Muscle layer of colon (tissue), 2 donors: ENCODE data around the gene CORO1C.

ENCODE experiments used
- H3K27ac ChIP-seq: one replicate; pipeline ENCODE4 v1.7.0; 2013; ENCODE audit warnings: low read depth, mild to moderate bottlenecking, low read length, moderate library complexity
- H3K27me3 ChIP-seq, 2 donors: one replicate each; pipeline ENCODE4 v1.7.0; 2013; ENCODE audit warnings: low read length in 2 of 2, mild to moderate bottlenecking in 2 of 2; ENCODE audit not compliant: insufficient read depth in 2 of 2, control insufficient read depth in 1 of 2
- H3K36me3 ChIP-seq: one replicate; pipeline ENCODE4 v1.7.0; 2013; ENCODE audit warnings: mild to moderate bottlenecking, low read length; ENCODE audit not compliant: insufficient read depth
- H3K4me1 ChIP-seq: one replicate; pipeline ENCODE4 v1.7.0; 2013; ENCODE audit warnings: mild to moderate bottlenecking, low read length; ENCODE audit not compliant: insufficient read depth
- H3K4me3 ChIP-seq, 2 donors: one replicate each; pipeline ENCODE4 v1.7.0; 2013; ENCODE audit warnings: low read length in 2 of 2, low read depth in 1 of 2, mild to moderate bottlenecking in 1 of 2, moderate library complexity in 1 of 2
- H3K9ac ChIP-seq: one replicate; pipeline ENCODE4 v1.7.0; 2013; ENCODE audit warnings: low read length
- H3K9me3 ChIP-seq: one replicate; pipeline ENCODE4 v1.7.0; 2013; ENCODE audit warnings: mild to moderate bottlenecking, low read length
- donor health status: abdominal sarcoma.
- donor health status: Adenocarcinoma of cecum.

The CORO1C gene

GRCh38 chr12:108678104-108678730, 53.1 kb downstream of the CORO1C start:
- Histone ChIP-seq H3K9me3 (no peaks in the 10 kb centered on the region), H3K4me3 (no peak overlapping the region), H3K27ac (peak overlapping the region; percentile 43), H3K27me3 (no peaks in the 10 kb centered on the region), H3K9ac (no peak overlapping the region), H3K36me3 (peaks cover 13% of the 10 kb centered on the region), H3K4me1 (peaks cover 54% of the 10 kb centered on the region)

- Histone ChIP-seq H3K9ac (no peak overlapping the region), H3K27ac (peak overlapping the region; percentile 62), H3K4me3 (no peak overlapping the region), H3K36me3 (peaks cover 13% of the 10 kb centered on the region), H3K27me3 (no peaks in the 10 kb centered on the region), H3K9me3 (no peaks in the 10 kb centered on the region), H3K4me1 (peaks cover 58% of the 10 kb centered on the region)
Observed at GRCh38 chr12:108677381-108677780, 53.9 kb downstream of the CORO1C start.

DNA sequence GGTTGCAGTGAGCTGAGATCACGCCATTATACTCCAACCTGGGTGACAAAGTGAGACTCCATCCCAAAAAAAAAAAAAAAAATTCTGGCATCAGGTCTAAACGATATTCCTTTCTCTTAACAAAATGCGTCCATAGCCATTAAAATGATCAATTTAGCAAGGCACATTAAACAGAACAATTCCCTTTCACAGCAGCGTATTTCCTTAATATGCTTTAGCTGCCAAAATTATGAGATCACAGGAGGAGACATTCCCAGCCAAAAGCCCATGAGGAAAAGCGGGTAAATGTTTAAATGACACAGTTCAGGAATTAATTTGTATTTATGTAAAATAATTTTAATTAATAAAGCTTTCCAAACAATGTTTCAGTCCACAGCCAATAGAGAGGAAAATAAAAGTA, 54.6 kb downstream of the CORO1C start:
- no peak overlapping the region for H3K9ac ChIP-seq
- no peaks in the 10 kb centered on the region for H3K9me3 ChIP-seq
- H3K4me3 ChIP-seq, result no peak overlapping the region
- H3K36me3 ChIP-seq, result peaks cover 13% of the 10 kb centered on the region
- H3K27ac ChIP-seq, result peak overlapping the region; percentile 62
- H3K27me3 ChIP-seq, result no peaks in the 10 kb centered on the region
- H3K4me1 ChIP-seq, result peaks cover 57% of the 10 kb centered on the region

GRCh38 chr12:108675792-108676191, 55.5 kb downstream of the CORO1C start:
- H3K36me3 ChIP-seq, result peaks cover 13% of the 10 kb centered on the region
- no peaks in the 10 kb centered on the region for H3K9me3 ChIP-seq
- H3K27ac ChIP-seq, result peak overlapping the region; percentile 39
- no peak overlapping the region for H3K4me3 ChIP-seq
- no peak overlapping the region for H3K9ac ChIP-seq
- H3K27me3 ChIP-seq, result no peaks in the 10 kb centered on the region
- H3K4me1 ChIP-seq, result peaks cover 48% of the 10 kb centered on the region

DNA sequence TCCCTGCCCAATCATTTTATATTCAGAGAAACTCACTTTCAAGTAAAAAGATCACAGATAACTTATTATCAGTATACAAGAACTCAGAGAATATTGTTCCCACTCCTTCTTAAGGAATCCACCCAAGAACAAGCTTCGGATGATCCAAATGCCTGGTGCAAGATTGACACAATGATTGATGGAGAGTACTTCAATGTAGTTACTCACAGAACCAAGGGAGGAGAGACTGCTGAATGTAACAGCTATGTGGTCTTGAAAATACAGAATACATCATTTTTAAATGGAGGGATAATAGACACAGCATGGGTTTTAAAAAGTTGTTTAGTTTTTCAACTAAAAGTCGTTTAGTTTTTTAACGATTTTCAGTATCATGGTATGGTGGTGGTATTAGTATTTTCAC, 59.3 kb downstream of the CORO1C start:
- Histone ChIP-seq H3K4me3 (no peak overlapping the region), H3K9me3 (no peaks in the 10 kb centered on the region), H3K27ac (no peak overlapping the region), H3K4me1 (peaks cover 54% of the 10 kb centered on the region), H3K27me3 (no peaks in the 10 kb centered on the region), H3K36me3 (peaks cover 6% of the 10 kb centered on the region), H3K9ac (no peak overlapping the region)

GRCh38 chr12:108671110-108671509, 60.2 kb downstream of the CORO1C start:
- Histone ChIP-seq H3K27ac (no peak overlapping the region), H3K9me3 (no peaks in the 10 kb centered on the region), H3K9ac (no peak overlapping the region), H3K36me3 (peaks cover 1% of the 10 kb centered on the region), H3K4me1 (peaks cover 56% of the 10 kb centered on the region), H3K4me3 (no peak overlapping the region), H3K27me3 (no peaks in the 10 kb centered on the region)

- Histone ChIP-seq H3K36me3 (no peaks in the 10 kb centered on the region), H3K9ac (peak overlapping the region; percentile 17), H3K27ac (no peak overlapping the region), H3K4me1 (peaks cover 58% of the 10 kb centered on the region), H3K4me3 (no peak overlapping the region), H3K9me3 (no peaks in the 10 kb centered on the region), H3K27me3 (no peaks in the 10 kb centered on the region)
Observed at GRCh38 chr12:108670066-108670631, 61.2 kb downstream of the CORO1C start.

- Histone ChIP-seq H3K9ac (no peak overlapping the region), H3K27me3 (no peaks in the 10 kb centered on the region), H3K9me3 (no peaks in the 10 kb centered on the region), H3K36me3 (no peaks in the 10 kb centered on the region), H3K4me3 (no peak overlapping the region), H3K27ac (peak overlapping the region; percentile 35), H3K4me1 (peaks cover 69% of the 10 kb centered on the region)
Observed at GRCh38 chr12:108668542-108668941, 62.8 kb downstream of the CORO1C start.

GRCh38 chr12:108668063-108668462, 63.3 kb downstream of the CORO1C start:
- Histone ChIP-seq H3K4me1 (peaks cover 69% of the 10 kb centered on the region), H3K36me3 (no peaks in the 10 kb centered on the region), H3K9ac (no peak overlapping the region), H3K9me3 (no peaks in the 10 kb centered on the region), H3K4me3 (no peak overlapping the region), H3K27ac (peak overlapping the region; percentile 35), H3K27me3 (no peaks in the 10 kb centered on the region)

DNA sequence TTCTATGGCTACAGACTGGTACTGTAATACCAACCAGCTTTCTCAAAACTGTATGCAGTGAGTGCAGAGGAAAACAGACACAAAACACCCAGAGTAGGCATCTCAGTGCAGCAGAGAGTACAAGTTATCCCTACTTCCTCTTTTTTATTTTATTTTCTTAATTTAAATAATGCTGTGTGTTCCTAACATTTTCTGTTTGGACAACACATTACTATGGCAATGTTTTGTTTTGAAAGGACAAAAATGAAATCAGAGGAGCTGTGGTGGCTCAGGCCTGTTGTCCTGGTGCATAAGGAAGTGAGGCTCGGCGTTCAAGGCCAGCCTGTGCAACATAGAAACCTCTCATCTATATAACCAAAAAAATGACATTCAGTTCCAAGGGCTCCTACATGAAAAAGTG, 64.0 kb downstream of the CORO1C start:
- Histone ChIP-seq H3K27ac (peak overlapping the region; percentile 35), H3K36me3 (no peaks in the 10 kb centered on the region), H3K4me1 (peaks cover 65% of the 10 kb centered on the region), H3K9ac (no peak overlapping the region), H3K27me3 (no peaks in the 10 kb centered on the region), H3K9me3 (no peaks in the 10 kb centered on the region), H3K4me3 (peak overlapping the region in 1 of 2 donors; percentile 8)

DNA sequence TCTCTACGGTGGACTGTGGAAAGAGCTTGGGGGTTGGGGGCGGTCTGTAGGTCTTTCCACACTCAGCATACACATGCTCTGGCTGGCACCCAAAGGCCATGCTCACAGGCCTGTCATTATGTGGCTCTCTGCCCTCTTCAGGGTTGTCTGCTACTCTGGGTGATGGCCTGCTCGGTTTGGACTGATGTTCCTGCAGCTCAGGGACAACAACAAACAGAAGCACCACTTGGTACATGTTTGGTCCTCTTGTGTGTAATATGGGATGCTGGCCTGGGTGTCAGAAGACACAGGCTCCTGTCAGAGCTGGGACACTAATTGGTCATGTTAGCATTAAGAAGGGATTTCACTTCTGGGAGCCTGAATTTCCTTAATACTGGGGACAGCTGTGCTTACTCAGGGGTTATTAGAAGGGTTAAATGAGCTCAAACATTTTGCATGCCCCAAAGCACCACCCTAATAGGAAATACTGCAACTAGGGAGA, 64.9 kb downstream of the CORO1C start:
- peak overlapping the region; percentile 10 for H3K9ac ChIP-seq
- H3K27me3 ChIP-seq, result no peaks in the 10 kb centered on the region
- H3K36me3 ChIP-seq, result peaks cover 7% of the 10 kb centered on the region
- H3K9me3 ChIP-seq, result no peaks in the 10 kb centered on the region
- peak overlapping the region in 1 of 2 donors; percentile 18 for H3K4me3 ChIP-seq
- H3K27ac ChIP-seq, result peak overlapping the region; percentile 87
- H3K4me1 ChIP-seq, result peaks cover 65% of the 10 kb centered on the region
